Adrenal gland (tissue), 12 donors: ENCODE results near the gene PHF2. TPM values are rescaled to one million over a fixed set of nuclear protein-coding genes. Genes with fewer than 3 reads are reported as not detected.

Source experiments
- DNase-seq, 7 donors: peaks; one replicate each; pipeline ENCODE4 v3.0.0-alpha.2; 2019 to 2020
- H3K27ac ChIP-seq, 5 donors: fragments of 200-600 bp; sonication (generic) in 4 of 5; 1 replicate in 3 of 5; 2 replicates in 2 of 5; pipeline versions ENCODE4 v1.5.1 to v1.8.0; 2016 to 2020; ENCODE audit warnings: mild to moderate bottlenecking in 1 of 5
- H3K27me3 ChIP-seq: fragments of 200-600 bp; 2 replicates; pipeline ENCODE4 v1.8.0; 2021
- H3K36me3 ChIP-seq, 2 donors: fragments of 200-600 bp; replicated peaks in 1 of 2; 1 replicate in 1 of 2; 2 replicates in 1 of 2; pipeline versions ENCODE4 v1.5.1 to v1.8.0; 2018 to 2022
- H3K4me1 ChIP-seq, 2 donors: fragments of 200-600 bp; replicated peaks in 1 of 2; 1 replicate in 1 of 2; 2 replicates in 1 of 2; pipeline versions ENCODE4 v1.5.1 to v1.8.0; 2018 to 2021
- H3K4me3 ChIP-seq, 4 donors: fragments of 200-600 bp; sonication (generic) in 3 of 4; one replicate each; pipeline ENCODE4 v1.5.1; 2016 to 2018
- H3K9me3 ChIP-seq, 3 donors: fragments of 200-600 bp; sonication (generic) in 1 of 3; replicated peaks in 1 of 3; 1 replicate in 2 of 3; 2 replicates in 1 of 3; pipeline versions ENCODE4 v1.5.1 to v1.8.0; 2016 to 2021
- POLR2A ChIP-seq, 2 donors: fragments of 450-650 bp; IDR thresholded peaks; one replicate each; pipeline ENCODE4 v1.6.1; 2017; ENCODE audit warnings: antibody characterized with exemption in 2 of 2, mild to moderate bottlenecking in 2 of 2, moderate library complexity in 1 of 2
- WGBS, 4 donors: extraction: QIAGEN DNeasy Blood & Tissue Kit in 2 of 4; methylation state at CpG; one replicate each; pipeline versions ENCODE4 v1.1.5 to v1.1.7; 2013 to 2017; 5-methylcytosine and 5-hydroxymethylcytosine counted together
- intact Hi-C, 2 donors: fragments of 100-400 bp; cut with DNase I; formaldehyde crosslinking; loops; one replicate each; pipeline versions ENCODE4 v1.14.1 to v1.15.0; 2022 to 2023
- polyA plus RNA-seq, 3 donors: library from polyadenylated mRNA; stranded (reverse); fragments of 200-250 nt in 2 of 3; fragments of 350-450 nt in 1 of 3; fragmentation: Illumina TruSeq in 1 of 3; extraction: RNeasy Lipid Tissue Mini Kit (QIAGEN cat#74804) in 1 of 3; gene quantifications; one replicate each; pipeline ENCODE4 v1.2.3, GENCODE V29; 2013 to 2014
- total RNA-seq, 9 donors: library from RNA; depleted of rRNA in 4 of 9; stranded (reverse); fragments of >200 nt in 4 of 9; fragments of 120-200 nt in 1 of 9; fragmentation: NEBNext Ultra II Directional in 1 of 9; extraction: Animal tissue kit (Norgen Biotek cat#: 25700) in 1 of 9; gene quantifications; one replicate each; pipeline versions ENCODE4 v1.1.0 to v1.2.4, GENCODE V29; 2013 to 2023
- TF ChIP-seq, protein P1 (sequence below), 6 experiments: fragments of 450-650 bp in 4 of 6; fragments of 200-600 bp in 2 of 6; sonication (generic) in 1 of 6; IDR thresholded peaks; 1 replicate in 5 of 6; 2 replicates in 1 of 6; pipeline versions ENCODE4 v1.5.1 to v1.8.0; 2016 to 2021; ENCODE audit warnings: antibody characterized with exemption in 6 of 6, mild to moderate bottlenecking in 2 of 6, moderate library complexity in 1 of 6
- donor health status: healthy with polysubstance abuse.
- donor health status: Bipolar disorder and iron deficiency.
- donor health status: DM: yes; HTN: yes; CAD: no.
- donor health status: DM: no; HTN: no; CAD: no.
- donor health status: DM: no; HTN: no; CAD: no.
- donor health status: DM: yes; HTN: yes; CAD: no.

The PHF2 gene
- total and polyA plus RNA-seq, 12 donors: 11.0 to 37.6 (median 22.0) TPM

DNA sequence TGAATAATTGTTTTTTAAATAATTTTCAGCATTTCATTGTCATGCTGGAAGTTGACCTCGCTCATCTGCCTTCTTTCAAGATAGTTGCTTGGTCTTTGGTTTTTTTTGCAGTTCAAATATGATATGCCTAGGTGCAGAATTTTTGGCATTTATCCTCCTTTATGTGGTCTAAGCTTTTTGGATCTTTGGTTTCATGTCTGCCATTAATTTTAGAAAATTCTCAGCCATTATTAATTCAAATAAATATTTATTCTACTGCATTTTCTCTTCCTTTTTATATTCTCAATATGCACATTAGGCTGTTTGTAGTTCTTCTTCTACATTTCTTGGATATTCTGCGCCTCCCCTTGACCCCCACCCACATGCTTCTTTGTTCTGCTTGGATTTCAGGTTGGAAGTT is 63.6 kb downstream of the PHF2 start:
- no peak for DNase-seq
- intact Hi-C loops: no loop called here
- Histone ChIP-seq H3K27ac (no peak overlapping the region), H3K4me1 (peaks cover 0 to 15% of the 10 kb centered on the region in 2 donors), H3K4me3 (no peak overlapping the region), H3K27me3 (no peaks in the 10 kb centered on the region), H3K36me3 (peaks cover 0 to 16% of the 10 kb centered on the region in 2 donors), H3K9me3 (no peaks in the 10 kb centered on the region)
- no peak for TF ChIP-seq POLR2A (IDR thresholded peaks at IDR 0.05)
- TF ChIP-seq, protein P1, sequence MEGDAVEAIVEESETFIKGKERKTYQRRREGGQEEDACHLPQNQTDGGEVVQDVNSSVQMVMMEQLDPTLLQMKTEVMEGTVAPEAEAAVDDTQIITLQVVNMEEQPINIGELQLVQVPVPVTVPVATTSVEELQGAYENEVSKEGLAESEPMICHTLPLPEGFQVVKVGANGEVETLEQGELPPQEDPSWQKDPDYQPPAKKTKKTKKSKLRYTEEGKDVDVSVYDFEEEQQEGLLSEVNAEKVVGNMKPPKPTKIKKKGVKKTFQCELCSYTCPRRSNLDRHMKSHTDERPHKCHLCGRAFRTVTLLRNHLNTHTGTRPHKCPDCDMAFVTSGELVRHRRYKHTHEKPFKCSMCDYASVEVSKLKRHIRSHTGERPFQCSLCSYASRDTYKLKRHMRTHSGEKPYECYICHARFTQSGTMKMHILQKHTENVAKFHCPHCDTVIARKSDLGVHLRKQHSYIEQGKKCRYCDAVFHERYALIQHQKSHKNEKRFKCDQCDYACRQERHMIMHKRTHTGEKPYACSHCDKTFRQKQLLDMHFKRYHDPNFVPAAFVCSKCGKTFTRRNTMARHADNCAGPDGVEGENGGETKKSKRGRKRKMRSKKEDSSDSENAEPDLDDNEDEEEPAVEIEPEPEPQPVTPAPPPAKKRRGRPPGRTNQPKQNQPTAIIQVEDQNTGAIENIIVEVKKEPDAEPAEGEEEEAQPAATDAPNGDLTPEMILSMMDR (IDR thresholded peaks at IDR 0.05): no peak
- WGBS, 4 donors: 98 to 100% (median 99%) methylated on average over 2 of the region's 2 CpGs

DNA sequence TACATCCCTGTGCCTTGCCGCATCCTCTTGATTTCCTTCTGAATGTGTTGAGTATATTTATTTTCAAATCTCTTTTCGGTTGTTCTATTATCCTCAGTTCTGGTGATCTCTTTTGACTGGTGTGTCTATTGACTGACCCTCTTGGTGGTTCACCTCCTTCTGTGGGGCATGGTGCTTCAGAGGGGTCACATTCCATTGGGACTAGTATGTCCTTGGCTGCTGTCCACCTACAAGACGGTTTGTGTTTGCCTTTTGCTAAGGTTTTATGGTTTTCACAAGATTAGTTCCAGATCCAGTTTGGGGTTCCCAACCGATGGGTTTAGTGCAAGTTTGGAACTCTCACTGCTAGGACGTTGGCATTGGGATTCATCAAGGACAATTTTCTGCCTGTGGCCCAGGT is 66.6 kb downstream of the PHF2 start:
- Histone ChIP-seq H3K36me3 (peaks cover 0 to 21% of the 10 kb centered on the region in 2 donors), H3K27me3 (no peaks in the 10 kb centered on the region), H3K27ac (no peak overlapping the region), H3K4me1 (peaks cover 0 to 15% of the 10 kb centered on the region in 2 donors), H3K9me3 (no peaks in the 10 kb centered on the region), H3K4me3 (no peak overlapping the region)
- peak in 3 of 7 donors; percentile 13 to 48 (median 16) for DNase-seq
- intact Hi-C loops: no loop called here
- no peak for TF ChIP-seq POLR2A (IDR thresholded peaks at IDR 0.05)
- TF ChIP-seq, protein P1 (IDR thresholded peaks at IDR 0.05): no peak
- WGBS, 4 donors: 76 to 81% (median 79%) methylated on average over 5 of the region's 5 CpGs

DNA sequence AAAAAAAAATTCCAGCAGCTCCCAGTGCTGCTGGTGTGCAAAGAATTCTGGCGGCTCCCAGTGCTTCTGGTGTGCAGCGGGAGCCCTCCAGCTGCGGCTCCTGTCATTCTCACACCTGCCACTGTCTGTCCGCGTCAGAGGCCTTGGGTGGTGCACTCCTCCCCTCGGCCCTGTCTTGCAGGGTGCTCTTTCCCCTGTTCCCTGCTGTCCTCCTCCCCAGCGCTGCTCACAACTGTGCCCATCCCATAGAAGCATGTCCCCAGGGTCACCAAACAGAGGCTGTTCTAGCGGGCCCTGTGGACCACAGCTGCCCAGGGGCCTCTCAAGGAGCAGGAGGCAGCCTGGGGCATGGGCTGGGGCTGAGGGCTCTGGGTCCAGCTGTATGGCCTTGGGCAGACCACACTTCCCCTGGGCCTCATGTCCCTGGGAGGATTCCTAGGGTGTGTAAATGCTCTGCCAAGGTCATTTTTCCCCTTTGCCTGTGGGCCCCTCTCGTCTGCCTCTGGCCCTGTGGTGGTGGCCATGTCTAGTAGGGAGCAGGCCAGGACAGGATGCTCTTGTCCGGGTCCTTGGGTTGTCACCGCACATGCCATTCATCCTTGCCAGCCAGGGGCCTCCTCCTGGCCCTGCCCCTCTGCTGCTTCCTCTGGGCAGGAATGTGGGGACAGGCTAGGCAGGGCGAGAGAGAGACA is 68.2 kb downstream of the PHF2 start:
- 83 to 99% (median 90%) methylated on average over 10 to 12 of the region's 12 CpGs for WGBS, 4 donors
- TF ChIP-seq POLR2A (IDR thresholded peaks at IDR 0.05): no peak
- TF ChIP-seq, protein P1 (IDR thresholded peaks at IDR 0.05): no peak
- Histone ChIP-seq H3K27ac (no peak overlapping the region), H3K4me3 (no peak overlapping the region), H3K4me1 (peaks cover 0 to 15% of the 10 kb centered on the region in 2 donors), H3K9me3 (no peaks in the 10 kb centered on the region), H3K27me3 (no peaks in the 10 kb centered on the region), H3K36me3 (peaks cover 0 to 30% of the 10 kb centered on the region in 2 donors)
- peak in 4 of 7 donors; percentile 7 to 44 (median 14) for DNase-seq
- intact Hi-C loops: no loop called here

DNA sequence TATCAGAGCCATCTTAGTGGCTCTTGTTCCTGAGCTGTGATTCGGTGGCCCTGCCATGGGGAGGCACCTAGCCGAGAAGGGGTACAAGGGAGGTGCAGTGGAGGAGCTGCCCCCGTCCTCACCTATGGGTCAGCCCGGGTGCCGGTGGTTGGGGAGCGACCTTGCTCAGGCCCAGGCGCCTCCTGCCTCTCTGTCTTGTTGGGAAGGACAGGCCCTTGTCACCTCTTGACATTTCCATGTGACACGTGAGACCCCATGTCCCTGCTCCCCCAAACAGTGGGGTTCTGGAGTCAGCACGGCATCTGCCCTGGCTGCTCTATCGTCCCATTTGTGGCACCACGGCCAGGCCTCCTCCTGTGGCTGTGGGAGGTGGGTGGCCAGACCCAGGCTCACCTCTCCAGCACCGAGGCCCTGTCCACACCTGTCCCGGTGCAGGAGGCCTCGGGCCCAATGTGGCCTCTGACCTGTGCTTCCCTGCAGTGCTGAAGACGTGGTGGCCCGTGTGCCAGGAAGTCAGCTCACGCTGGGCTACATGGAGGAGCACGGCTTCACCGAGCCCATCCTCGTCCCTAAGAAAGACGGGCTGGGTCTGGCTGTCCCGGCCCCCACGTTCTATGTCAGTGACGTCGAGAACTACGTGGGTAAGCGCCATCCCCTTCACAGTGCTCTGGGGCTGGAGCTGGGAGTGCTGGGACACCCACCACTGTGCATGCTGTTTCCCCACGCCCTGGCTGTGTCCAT is 68.9 kb downstream of the PHF2 start:
- peaks cover 0 to 15% of the 10 kb centered on the region in 2 donors for H3K4me1 ChIP-seq
- H3K27ac ChIP-seq: no peak overlapping the region
- no peaks in the 10 kb centered on the region for H3K9me3 ChIP-seq
- 94 to 99% (median 96%) methylated on average over 9 to 28 of the region's 28 CpGs for WGBS, 4 donors
- TF ChIP-seq POLR2A (IDR thresholded peaks at IDR 0.05): no peak
- TF ChIP-seq, protein P1 (IDR thresholded peaks at IDR 0.05): no peak
- H3K36me3 ChIP-seq: peaks cover 0 to 38% of the 10 kb centered on the region in 2 donors
- DNase-seq: peak in 4 of 7 donors; percentile 8 to 35 (median 14)
- no peaks in the 10 kb centered on the region for H3K27me3 ChIP-seq
- H3K4me3 ChIP-seq: no peak overlapping the region
- intact Hi-C loops: no loop called here
